ENCODE results near the gene LRP5. TPM values are rescaled to one million over a fixed set of nuclear protein-coding genes. Genes with fewer than 3 reads are reported as not detected.
"Not testable (repeated sequence)": the region's sequence is repeated elsewhere in the genome, so short reads cannot be mapped to it uniquely, and the experiment has no call there.

Gene LRP5
- total and polyA plus RNA-seq, 12 donors = 10.7 to 277 (median 75.8) TPM

GRCh38 chr11:68430801-68431200 is 118.4 kb downstream of the LRP5 start:
- no peak for TF ChIP-seq CTCF (IDR thresholded peaks at IDR 0.05)
- TF ChIP-seq POLR2A (IDR thresholded peaks at IDR 0.05) = no peak
- Histone ChIP-seq H3K4me1 (replicated peaks in 1 of 2) (no peaks in the 10 kb centered on the region), H3K27ac (no peak overlapping the region), H3K27me3 (no peaks in the 10 kb centered on the region), H3K9me3 (replicated peaks in 1 of 3) (no peaks in the 10 kb centered on the region), H3K4me3 (no peak overlapping the region), H3K36me3 (replicated peaks in 1 of 2) (peaks cover 0 to 72% of the 10 kb centered on the region in 2 donors)
- WGBS, 4 donors = 75 to 93% (median 90%) methylated on average over 2 to 3 of the region's 3 CpGs
- no peak for DNase-seq
- intact Hi-C loops (cut with DNase I) = no loop called here

GRCh38 chr11:68431984-68432645 is 119.7 kb downstream of the LRP5 start:
- 89 to 94% (median 90%) methylated on average over 15 to 24 of the region's 24 CpGs for WGBS, 4 donors
- DNase-seq = no peak
- TF ChIP-seq POLR2A (IDR thresholded peaks at IDR 0.05) (no peak), CTCF (IDR thresholded peaks at IDR 0.05) (no peak)
- intact Hi-C loops (cut with DNase I) = no loop called here
- Histone ChIP-seq H3K27ac (no peak overlapping the region), H3K36me3 (replicated peaks in 1 of 2) (peaks cover 0 to 59% of the 10 kb centered on the region in 2 donors), H3K9me3 (replicated peaks in 1 of 3) (no peaks in the 10 kb centered on the region), H3K4me3 (no peak overlapping the region), H3K4me1 (replicated peaks in 1 of 2) (peaks cover 0 to 5% of the 10 kb centered on the region in 2 donors), H3K27me3 (no peaks in the 10 kb centered on the region)

GRCh38 chr11:68432874-68433273 is 120.5 kb downstream of the LRP5 start:
- no peak overlapping the region for H3K27ac ChIP-seq
- no peak for DNase-seq
- H3K27me3 ChIP-seq = no peaks in the 10 kb centered on the region
- H3K4me1 ChIP-seq (replicated peaks in 1 of 2) = peaks cover 0 to 12% of the 10 kb centered on the region in 2 donors
- intact Hi-C loops (cut with DNase I) = no loop called here
- no peaks in the 10 kb centered on the region for H3K9me3 ChIP-seq (replicated peaks in 1 of 3)
- no peak overlapping the region for H3K4me3 ChIP-seq
- TF ChIP-seq CTCF (IDR thresholded peaks at IDR 0.05) (no peak), POLR2A (IDR thresholded peaks at IDR 0.05) (no peak)
- WGBS, 4 donors = 88 to 95% (median 91%) methylated on average over 17 of the region's 17 CpGs
- H3K36me3 ChIP-seq (replicated peaks in 1 of 2) = peaks cover 0 to 59% of the 10 kb centered on the region in 2 donors

GRCh38 chr11:68433541-68433940 is 121.2 kb downstream of the LRP5 start:
- Histone ChIP-seq H3K9me3 (replicated peaks in 1 of 3) (no peaks in the 10 kb centered on the region), H3K27ac (no peak overlapping the region), H3K27me3 (no peaks in the 10 kb centered on the region), H3K4me3 (no peak overlapping the region), H3K36me3 (replicated peaks in 1 of 2) (peaks cover 0 to 61% of the 10 kb centered on the region in 2 donors), H3K4me1 (replicated peaks in 1 of 2) (peaks cover 0 to 12% of the 10 kb centered on the region in 2 donors)
- no peak for DNase-seq
- no peak for TF ChIP-seq CTCF (IDR thresholded peaks at IDR 0.05)
- no peak for TF ChIP-seq POLR2A (IDR thresholded peaks at IDR 0.05)
- 93 to 98% (median 95%) methylated on average over 20 to 31 of the region's 31 CpGs for WGBS, 4 donors
- intact Hi-C loops (cut with DNase I) = no loop called here

- Histone ChIP-seq H3K4me1 (replicated peaks in 1 of 2) (peaks cover 0 to 12% of the 10 kb centered on the region in 2 donors), H3K36me3 (replicated peaks in 1 of 2) (peaks cover 0 to 64% of the 10 kb centered on the region in 2 donors)
- WGBS, 4 donors = 85 to 98% (median 94%) methylated on average over 4 to 5 of the region's 5 CpGs
- H3K4me3 ChIP-seq; intact Hi-C loops (cut with DNase I); H3K27me3 ChIP-seq; H3K9me3 ChIP-seq (replicated peaks in 1 of 3); H3K27ac ChIP-seq; DNase-seq: not testable (repeated sequence)
Observed at GRCh38 chr11:68434159-68434558, 121.8 kb downstream of the LRP5 start.

Data from adrenal gland (tissue), 12 donors.